Kidney (tissue), 14 donors: ENCODE measurements around the gene KATNAL1. TPM values are rescaled to one million over a fixed set of nuclear protein-coding genes. Genes with fewer than 3 reads are reported as not detected.
A peak's percentile ranks its signal among the peaks of the same experiment; 100 is the strongest.

Experiments
- DNase-seq, 5 donors: peaks; one replicate each; pipeline ENCODE4 v3.0.0-alpha.2; 2013 to 2020
- FAIRE-seq: peaks from 2 replicates; lab custom pipeline; 2012; peaks lifted over from hg19 to GRCh38; lab: Jason Lieb, UNC
- H3K27ac ChIP-seq, 2 donors: one replicate each; pipeline ENCODE4 v1.7.0; 2013; ENCODE audit warnings: low read depth in 2 of 2, low read length in 2 of 2, inconsistent platforms in 1 of 2
- H3K27me3 ChIP-seq: one replicate; pipeline ENCODE4 v1.7.1; 2013; ENCODE audit warnings: low read length, inconsistent platforms; ENCODE audit not compliant: control insufficient read depth, insufficient read depth
- H3K36me3 ChIP-seq, 3 donors: one replicate each; pipeline versions ENCODE4 v1.7.0 to v1.7.1; 2013; ENCODE audit warnings: low read length in 3 of 3, control low read depth in 1 of 3, inconsistent platforms in 1 of 3; ENCODE audit not compliant: insufficient read depth in 3 of 3, control insufficient read depth in 2 of 3
- H3K4me1 ChIP-seq, 3 donors: one replicate each; pipeline versions ENCODE4 v1.7.0 to v1.7.1; 2013; ENCODE audit warnings: low read length in 3 of 3, inconsistent platforms in 1 of 3, low read depth in 1 of 3; ENCODE audit not compliant: control insufficient read depth in 2 of 3, insufficient read depth in 2 of 3
- H3K4me3 ChIP-seq, 3 donors: one replicate each; pipeline versions ENCODE4 v1.7.0 to v1.8.1; 2013; ENCODE audit warnings: low read length in 3 of 3, control low read depth in 1 of 3, inconsistent platforms in 1 of 3
- H3K9ac ChIP-seq, 3 donors: one replicate each; pipeline versions ENCODE4 v1.7.0 to v1.7.1; 2013; ENCODE audit warnings: low read length in 3 of 3, control low read depth in 1 of 3, inconsistent platforms in 1 of 3
- H3K9me3 ChIP-seq, 3 donors: one replicate each; pipeline versions ENCODE4 v1.7.0 to v1.7.1; 2013; ENCODE audit warnings: low read length in 3 of 3, control low read depth in 1 of 3, inconsistent platforms in 1 of 3; ENCODE audit not compliant: control insufficient read depth in 2 of 3, insufficient read depth in 1 of 3
- intact Hi-C: fragments of 100-400 bp; cut with DNase I; formaldehyde crosslinking; loops from one replicate; pipeline ENCODE4 v1.11.1; 2022
- polyA plus RNA-seq: library from polyadenylated mRNA; stranded (reverse); fragments of 350-450 nt; fragmentation: Illumina TruSeq; extraction: RNeasy Lipid Tissue Mini Kit (QIAGEN cat#74804); gene quantifications from one replicate; pipeline ENCODE4 v1.2.3, GENCODE V29; 2014; ENCODE audit warnings: low read depth, low replicate concordance; ENCODE audit not compliant: insufficient read depth
- total RNA-seq: library from RNA; stranded (reverse); fragmentation: NEBNext Ultra II Directional; extraction: Animal tissue kit (Norgen Biotek cat#: 25700); gene quantifications from one replicate; pipeline ENCODE4 v1.2.1, GENCODE V29; 2021
- TF ChIP-seq, protein P1 (sequence below): IDR thresholded peaks from 3 replicates; pipeline ENCODE4 v1.5.1; 2012; ENCODE audit warnings: mild to moderate bottlenecking, moderate library complexity, borderline replicate concordance; ENCODE audit not compliant: insufficient read depth; ENCODE audit errors: extremely low read depth
- donor health status: control.
- donor health status: control.
- donor health status: control.
- donor health status: control.
- donor health status: control.
- donor health status: DM: yes; HTN: yes; CAD: no.
- donor health status: Normal renal cell carcinoma (clear cell type).

KATNAL1 gene
- total and polyA plus RNA-seq, 2 donors from 2014 or later, result 2.5 to 21.8 TPM

DNA sequence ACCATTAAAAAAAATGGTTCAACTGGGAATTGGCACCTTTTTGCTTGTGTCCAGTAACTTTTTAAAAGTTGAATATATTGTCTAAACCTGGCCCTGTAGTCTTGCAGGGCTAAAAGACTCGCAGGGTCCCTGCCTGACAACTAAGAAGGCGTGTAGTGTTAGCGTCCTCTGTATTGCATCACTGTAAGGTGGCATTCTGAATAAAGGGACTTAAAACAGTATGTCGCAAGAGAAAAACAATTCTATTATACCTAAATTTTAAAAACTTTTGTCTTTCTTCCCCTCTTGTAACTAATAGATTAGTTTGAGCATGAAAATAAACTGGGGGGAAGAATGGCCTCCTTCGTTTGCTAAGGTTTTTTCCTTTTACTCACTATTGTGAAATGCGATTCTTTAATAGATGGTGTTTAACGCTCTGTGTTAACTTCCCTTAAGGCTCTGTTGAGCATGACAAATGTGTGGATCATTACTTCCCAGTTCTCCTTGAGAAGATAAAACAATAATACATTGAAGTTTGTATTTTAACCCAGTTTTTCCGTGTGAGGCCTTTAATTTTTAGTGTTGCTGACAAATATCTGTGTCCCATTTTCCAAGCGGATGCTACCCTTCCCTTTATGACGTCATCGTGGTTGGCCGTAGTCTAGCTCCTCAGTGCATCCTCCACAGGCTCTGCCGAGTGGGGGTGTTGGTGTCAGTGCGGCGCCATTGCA lies 134.6 kb downstream of the KATNAL1 start:
- H3K27ac ChIP-seq, result no peak overlapping the region
- H3K9me3 ChIP-seq, result no peaks in the 10 kb centered on the region
- no peak overlapping the region for H3K4me3 ChIP-seq
- DNase-seq (peak in 3 of 5 donors; percentile 30 to 54 (median 47)), FAIRE-seq (no peak)
- H3K4me1 ChIP-seq, result peaks cover 0 to 3% (median 0%) of the 10 kb centered on the region in 3 donors
- intact Hi-C loops, result no loop called here
- H3K36me3 ChIP-seq, result no peaks in the 10 kb centered on the region
- H3K27me3 ChIP-seq, result no peaks in the 10 kb centered on the region
- no peak overlapping the region for H3K9ac ChIP-seq
- TF ChIP-seq, protein P1, sequence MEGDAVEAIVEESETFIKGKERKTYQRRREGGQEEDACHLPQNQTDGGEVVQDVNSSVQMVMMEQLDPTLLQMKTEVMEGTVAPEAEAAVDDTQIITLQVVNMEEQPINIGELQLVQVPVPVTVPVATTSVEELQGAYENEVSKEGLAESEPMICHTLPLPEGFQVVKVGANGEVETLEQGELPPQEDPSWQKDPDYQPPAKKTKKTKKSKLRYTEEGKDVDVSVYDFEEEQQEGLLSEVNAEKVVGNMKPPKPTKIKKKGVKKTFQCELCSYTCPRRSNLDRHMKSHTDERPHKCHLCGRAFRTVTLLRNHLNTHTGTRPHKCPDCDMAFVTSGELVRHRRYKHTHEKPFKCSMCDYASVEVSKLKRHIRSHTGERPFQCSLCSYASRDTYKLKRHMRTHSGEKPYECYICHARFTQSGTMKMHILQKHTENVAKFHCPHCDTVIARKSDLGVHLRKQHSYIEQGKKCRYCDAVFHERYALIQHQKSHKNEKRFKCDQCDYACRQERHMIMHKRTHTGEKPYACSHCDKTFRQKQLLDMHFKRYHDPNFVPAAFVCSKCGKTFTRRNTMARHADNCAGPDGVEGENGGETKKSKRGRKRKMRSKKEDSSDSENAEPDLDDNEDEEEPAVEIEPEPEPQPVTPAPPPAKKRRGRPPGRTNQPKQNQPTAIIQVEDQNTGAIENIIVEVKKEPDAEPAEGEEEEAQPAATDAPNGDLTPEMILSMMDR, result no peak

DNA sequence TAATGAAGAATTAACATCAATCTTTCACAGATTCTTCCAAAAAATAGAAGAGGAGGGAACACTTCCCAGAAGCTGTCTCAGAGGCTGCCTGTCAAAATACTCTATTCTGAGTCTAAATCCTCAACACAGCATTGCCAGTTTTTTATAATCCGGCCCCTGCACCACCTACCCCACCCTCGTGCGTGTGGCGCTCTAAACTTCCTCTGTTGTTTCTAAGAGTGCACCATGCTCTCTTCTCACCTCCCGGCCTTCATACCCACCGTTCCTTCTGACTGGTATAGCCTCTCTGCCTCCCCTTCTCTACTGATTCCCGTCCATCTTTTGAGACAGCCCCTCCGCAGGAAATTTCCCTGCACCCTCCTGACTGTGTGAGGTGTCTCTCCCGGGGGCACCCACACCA lies 136.8 kb downstream of the KATNAL1 start:
- Histone ChIP-seq H3K9me3 (no peaks in the 10 kb centered on the region), H3K36me3 (no peaks in the 10 kb centered on the region), H3K9ac (no peak overlapping the region), H3K4me3 (no peak overlapping the region), H3K4me1 (peaks cover 0 to 3% (median 0%) of the 10 kb centered on the region in 3 donors), H3K27me3 (no peaks in the 10 kb centered on the region), H3K27ac (no peak overlapping the region)
- TF ChIP-seq, protein P1, result no peak
- FAIRE-seq (no peak), DNase-seq (no peak)
- intact Hi-C loops, result no loop called here

DNA sequence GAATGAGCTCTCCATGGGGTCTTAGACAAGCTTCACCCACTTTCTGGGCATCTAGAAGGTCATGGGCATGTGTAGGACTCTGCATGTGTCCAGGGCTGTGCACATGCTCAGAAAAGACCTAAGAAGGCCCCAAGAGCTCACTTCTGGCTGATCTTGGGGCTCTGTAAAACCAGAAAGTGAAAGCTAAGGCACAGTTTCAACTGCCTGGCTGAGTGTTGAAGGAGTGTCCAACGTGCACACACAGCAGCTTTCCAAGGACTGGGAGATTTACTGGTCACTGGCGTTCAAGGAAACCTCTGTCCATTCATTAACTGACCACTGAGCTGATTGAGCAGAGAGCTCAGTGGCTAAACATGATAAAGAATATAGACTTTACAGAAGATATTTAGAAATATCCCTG lies 137.9 kb downstream of the KATNAL1 start:
- peaks cover 0 to 3% (median 0%) of the 10 kb centered on the region in 3 donors for H3K4me1 ChIP-seq
- no peaks in the 10 kb centered on the region for H3K9me3 ChIP-seq
- no peaks in the 10 kb centered on the region for H3K27me3 ChIP-seq
- TF ChIP-seq, protein P1, result no peak
- DNase-seq (peak in 1 of 5 donors; percentile 35), FAIRE-seq (no peak)
- peak overlapping the region in 1 of 2 donors; percentile 5 for H3K27ac ChIP-seq
- H3K4me3 ChIP-seq, result no peak overlapping the region
- H3K36me3 ChIP-seq, result no peaks in the 10 kb centered on the region
- H3K9ac ChIP-seq, result no peak overlapping the region
- intact Hi-C loops, result no loop called here

DNA sequence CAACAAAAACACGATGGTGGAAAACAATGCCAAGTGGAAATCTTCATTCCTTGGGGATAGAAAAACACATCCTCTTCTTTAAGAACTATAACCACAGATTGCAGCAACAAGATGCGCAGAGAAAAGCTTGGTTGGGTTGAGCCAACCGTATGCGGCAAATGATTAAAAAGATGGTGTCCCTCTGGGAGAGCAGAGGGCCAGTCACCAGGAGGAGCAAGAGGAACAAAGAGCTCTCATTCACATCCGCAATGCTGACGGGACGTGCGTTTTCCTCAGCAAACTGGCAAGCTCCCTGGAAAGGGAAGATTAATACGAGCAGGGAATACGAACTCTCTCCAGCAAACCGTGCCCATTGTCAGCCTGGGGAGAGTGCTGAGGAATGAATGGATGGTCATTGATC lies 141.6 kb downstream of the KATNAL1 start:
- intact Hi-C loops, result no loop called here
- DNase-seq (no peak), FAIRE-seq (no peak)
- TF ChIP-seq, protein P1, result no peak
- no peak overlapping the region for H3K9ac ChIP-seq
- no peaks in the 10 kb centered on the region for H3K36me3 ChIP-seq
- no peaks in the 10 kb centered on the region for H3K9me3 ChIP-seq
- no peaks in the 10 kb centered on the region for H3K27me3 ChIP-seq
- peak overlapping the region in 2 of 3 donors; percentile 36 to 51 for H3K4me3 ChIP-seq
- H3K4me1 ChIP-seq, result no peaks in the 10 kb centered on the region
- no peak overlapping the region for H3K27ac ChIP-seq
